KMS-11 (cell line): Measurements from ENCODE around the gene ALPI.

Experiments
- H2AFZ ChIP-seq: fragments of 200-600 bp; sonication (generic); 2 replicates; pipeline ENCODE4 v1.6.1; 2016; ENCODE audit warnings: antibody characterized with exemption, mixed run types, low read depth
- H3K27ac ChIP-seq: fragments of 200-600 bp; sonication (generic); 2 replicates; pipeline ENCODE4 v1.6.1; 2016; ENCODE audit warnings: mild to moderate bottlenecking, mixed run types
- H3K27me3 ChIP-seq: fragments of 200-600 bp; sonication (generic); 2 replicates; pipeline ENCODE4 v1.6.1; 2017; ENCODE audit warnings: mild to moderate bottlenecking, low read depth, mixed run types, moderate library complexity; ENCODE audit not compliant: insufficient read depth
- H3K36me3 ChIP-seq: fragments of 200-600 bp; sonication (generic); 2 replicates; pipeline ENCODE4 v1.6.1; 2017; ENCODE audit warnings: mild to moderate bottlenecking, mixed run types; ENCODE audit not compliant: insufficient read depth
- H3K4me1 ChIP-seq: fragments of 200-600 bp; sonication (generic); 2 replicates; pipeline ENCODE4 v1.6.1; 2016; ENCODE audit warnings: mild to moderate bottlenecking, low read depth, mixed run types; ENCODE audit not compliant: poor library complexity, severe bottlenecking
- H3K4me2 ChIP-seq: fragments of 200-600 bp; sonication (generic); 2 replicates; pipeline ENCODE4 v1.7.0; 2016; ENCODE audit warnings: mild to moderate bottlenecking, mixed run types
- H3K4me3 ChIP-seq: fragments of 200-600 bp; sonication (generic); IDR thresholded peaks from 2 replicates; pipeline ENCODE4 v1.6.1; 2017; ENCODE audit warnings: low read depth, low read length, mixed read lengths; ENCODE audit not compliant: insufficient read depth
- H3K79me2 ChIP-seq: fragments of 200-600 bp; sonication (generic); 2 replicates; pipeline ENCODE4 v1.6.1; 2016; ENCODE audit warnings: low read depth, mixed run types; ENCODE audit not compliant: insufficient read depth
- H3K9ac ChIP-seq: fragments of 200-600 bp; sonication (generic); 2 replicates; pipeline ENCODE4 v1.6.1; 2016; ENCODE audit warnings: mild to moderate bottlenecking, mixed run types
- H4K20me1 ChIP-seq: fragments of 200-600 bp; sonication (generic); 2 replicates; pipeline ENCODE4 v1.6.1; 2016; ENCODE audit warnings: mild to moderate bottlenecking, mixed run types; ENCODE audit not compliant: insufficient read depth
- CTCF ChIP-seq: fragments of 200-600 bp; sonication (generic); conservative IDR thresholded peaks from 2 replicates; pipeline ENCODE4 v1.6.1; 2017; ENCODE audit warnings: low read depth, mild to moderate bottlenecking, antibody characterized with exemption, low read length, moderate library complexity, mixed read lengths

ALPI gene

GRCh38 chr2:232456296-232457120 is 555 bp downstream of the ALPI start:
- Histone ChIP-seq H3K4me3 (no peak overlapping the region), H3K79me2 (no peaks in the 10 kb centered on the region), H2AFZ (no peak overlapping the region), H3K4me2 (no peak overlapping the region), H4K20me1 (no peaks in the 10 kb centered on the region), H3K27me3 (0 out of 2 replicates have a peak, but pooled peaks cover 2% of the 10 kb centered on the region), H3K9ac (no peak overlapping the region), H3K4me1 (no peaks in the 10 kb centered on the region), H3K27ac (no peak overlapping the region), H3K36me3 (no peaks in the 10 kb centered on the region)
- no peak for TF ChIP-seq CTCF

GRCh38 chr2:232457121-232458011 is 1.4 kb downstream of the ALPI start:
- Histone ChIP-seq H3K4me1 (no peaks in the 10 kb centered on the region), H3K27ac (no peak overlapping the region), H3K36me3 (no peaks in the 10 kb centered on the region), H3K27me3 (0 out of 2 replicates have a peak, but pooled peaks cover 2% of the 10 kb centered on the region), H4K20me1 (no peaks in the 10 kb centered on the region), H3K9ac (no peak overlapping the region), H3K4me2 (no peak overlapping the region), H3K4me3 (no peak overlapping the region), H3K79me2 (no peaks in the 10 kb centered on the region), H2AFZ (no peak overlapping the region)
- TF ChIP-seq CTCF, result no peak

- Histone ChIP-seq H4K20me1 (no peaks in the 10 kb centered on the region), H3K27me3 (0 out of 2 replicates have a peak, but pooled peaks cover 2% of the 10 kb centered on the region), H3K4me3 (no peak overlapping the region), H3K4me2 (no peak overlapping the region), H3K27ac (no peak overlapping the region), H2AFZ (no peak overlapping the region), H3K79me2 (no peaks in the 10 kb centered on the region), H3K4me1 (no peaks in the 10 kb centered on the region), H3K9ac (no peak overlapping the region), H3K36me3 (no peaks in the 10 kb centered on the region)
- no peak for TF ChIP-seq CTCF
Observed at GRCh38 chr2:232458051-232458660, 2.2 kb downstream of the ALPI start.

- Histone ChIP-seq H3K36me3 (no peaks in the 10 kb centered on the region), H3K4me2 (no peak overlapping the region)
Observed at GRCh38 chr2:232458661-232459418, 2.9 kb downstream of the ALPI start.

More at GRCh38 chr2:232458661-232459418, 2.9 kb downstream of the ALPI start:
- Histone ChIP-seq H4K20me1 (no peaks in the 10 kb centered on the region), H3K27me3 (no peaks in the 10 kb centered on the region), H3K27ac (no peak overlapping the region), H3K4me3 (no peak overlapping the region), H3K79me2 (no peaks in the 10 kb centered on the region), H2AFZ (no peak overlapping the region), H3K9ac (no peak overlapping the region), H3K4me1 (no peaks in the 10 kb centered on the region)
- no peak for TF ChIP-seq CTCF
